K562 (cell line): ENCODE data around the gene EML2. TPM values are rescaled to one million over a fixed set of nuclear protein-coding genes. Genes with fewer than 3 reads are reported as not detected.
A peak's percentile ranks its signal among the peaks of the same experiment; 100 is the strongest.

Experiments used
- ATAC-seq: fragments of 200-7000 bp; cut with Tn5 transposase; 3 replicates; pipeline ENCODE4 v1.9.1; 2020; ENCODE audit warnings: moderate library complexity
- BruUV-seq: library from RNA; stranded (reverse); fragments of 400-500 nt; replicated peaks from 2 replicates; lab custom pipeline; 2021; lab: Mats Ljungman, UMichigan
- CTCF ChIA-PET: fragments of 300-600 bp; formaldehyde crosslinking; extraction: SDS; loops from one replicate; lab custom pipeline; 2021; ENCODE audit warnings: low intra/inter-chr PET ratio; lab: Yijun Ruan, JAX
- POLR2A ChIA-PET: fragments of 300-600, 350-650 bp; sonication (Branson Sonifier 250); formaldehyde crosslinking; extraction: SDS; loops from one replicate; lab custom pipeline; 2021; ENCODE audit warnings: antibody characterized with exemption, inconsistent platforms; lab: Yijun Ruan, JAX
- DNase-seq, 4 experiments: peaks; one replicate each; pipeline versions ENCODE4 v3.0.0 to v3.0.0-alpha.2; 2011 to 2018; ENCODE audit warnings: low spot score in 3 of 4, mixed read lengths in 3 of 4; ENCODE audit errors: extremely low read depth in 1 of 4
- FAIRE-seq: peaks from 2 replicates; lab custom pipeline; 2011; peaks lifted over from hg19 to GRCh38; lab: Jason Lieb, UNC
- H2AFZ ChIP-seq: 2 replicates; pipeline ENCODE4 v1.6.0; 2011; ENCODE audit warnings: low read depth, low read length, control low read depth, inconsistent platforms
- H3K27ac ChIP-seq: fragments of 200-600 bp; 3 replicates; pipeline ENCODE4 v1.8.0; 2011; ENCODE audit warnings: low read depth, mild to moderate bottlenecking, control low read depth, inconsistent platforms, low read length, moderate library complexity, mixed read lengths; ENCODE audit errors: extremely low read depth
- H3K27me3 ChIP-seq, 2 experiments: fragments of 300-600 bp in 1 of 2; 2 replicates in 1 of 2; 3 replicates in 1 of 2; pipeline versions ENCODE4 v1.6.0 to v1.8.0; 2011; ENCODE audit warnings: inconsistent platforms in 2 of 2, low read length in 2 of 2, mild to moderate bottlenecking in 1 of 2, mixed read lengths in 1 of 2, moderate library complexity in 1 of 2; ENCODE audit not compliant: control insufficient read depth in 2 of 2, insufficient read depth in 2 of 2
- H3K36me3 ChIP-seq: fragments of 300-600 bp; 3 replicates; pipeline ENCODE4 v1.8.0; 2011; ENCODE audit warnings: mild to moderate bottlenecking, low read length, inconsistent platforms; ENCODE audit not compliant: control insufficient read depth, insufficient read depth
- H3K4me1 ChIP-seq, 2 experiments: fragments of 200-600 bp in 1 of 2; replicated peaks in 1 of 2; 2 replicates in 1 of 2; 3 replicates in 1 of 2; pipeline versions ENCODE4 v1.5.1 to v1.8.0; 2011; ENCODE audit warnings: inconsistent platforms in 2 of 2, low read length in 2 of 2, mild to moderate bottlenecking in 1 of 2, mixed read lengths in 1 of 2, moderate library complexity in 1 of 2; ENCODE audit not compliant: control insufficient read depth in 2 of 2, insufficient read depth in 2 of 2
- H3K4me2 ChIP-seq: 2 replicates; pipeline ENCODE4 v1.6.1; 2011; ENCODE audit warnings: low read length, control low read depth, inconsistent platforms, mixed read lengths; ENCODE audit not compliant: insufficient read depth
- H3K4me3 ChIP-seq: fragments of 200-600 bp; sonication (generic), shearing (Covaris generic); 2 replicates; pipeline ENCODE4 v1.5.1; 2016; ENCODE audit warnings: control low read depth, inconsistent platforms
- H3K79me2 ChIP-seq: fragments of 200-600 bp; 3 replicates; pipeline ENCODE4 v1.8.0; 2011; ENCODE audit warnings: low read length, inconsistent platforms; ENCODE audit not compliant: control insufficient read depth, insufficient read depth
- H3K9ac ChIP-seq, 2 experiments: 2 replicates each; pipeline versions ENCODE4 v1.6.0 to v1.6.1; 2011; ENCODE audit warnings: low read depth in 2 of 2, low read length in 2 of 2, control low read depth in 1 of 2, inconsistent platforms in 1 of 2, mild to moderate bottlenecking in 1 of 2, mixed read lengths in 1 of 2; ENCODE audit not compliant: insufficient read depth in 1 of 2
- H3K9me1 ChIP-seq: one replicate; pipeline ENCODE4 v1.6.0; 2011; ENCODE audit warnings: inconsistent platforms, mild to moderate bottlenecking, low read length, moderate library complexity; ENCODE audit not compliant: control insufficient read depth, insufficient read depth
- H3K9me3 ChIP-seq: replicated peaks from 2 replicates; pipeline ENCODE4 v1.5.1; 2011; ENCODE audit warnings: low read depth, low read length, inconsistent platforms; ENCODE audit not compliant: control insufficient read depth, insufficient read depth
- H4K20me1 ChIP-seq: replicated peaks from 2 replicates; pipeline ENCODE4 v1.6.1; 2011; ENCODE audit warnings: low read length, inconsistent platforms, mixed read lengths; ENCODE audit not compliant: control insufficient read depth, insufficient read depth
- CHD4 ChIP-seq: fragments of 200-600 bp; sonication (generic); IDR thresholded peaks from 3 replicates; pipeline ENCODE4 v1.6.1; 2012; ENCODE audit warnings: low read depth, mild to moderate bottlenecking, mixed read lengths, low read length, inconsistent platforms; ENCODE audit not compliant: insufficient read depth, insufficient replicate concordance, poor library complexity, severe bottlenecking
- NRF1 ChIP-seq, 2 experiments: fragments of 450-650 bp; IDR thresholded peaks in 1 of 2; conservative IDR thresholded peaks in 1 of 2; 2 replicates each; pipeline ENCODE4 v1.6.1; 2014; ENCODE audit warnings: mild to moderate bottlenecking in 2 of 2
- PATZ1 ChIP-seq: fragments of 250-450 bp; sonication (Bioruptor Pico); IDR thresholded peaks from 2 replicates; pipeline ENCODE4 v1.5.0; 2020; ENCODE audit warnings: mild to moderate bottlenecking, borderline replicate concordance
- PHF20 ChIP-seq: fragments of 450-650 bp; IDR thresholded peaks from 2 replicates; pipeline ENCODE4 v1.6.1; 2018; ENCODE audit not compliant: partially characterized antibody
- POLR2H ChIP-seq: IDR thresholded peaks from 2 replicates; pipeline ENCODE4 v1.6.1; 2016; ENCODE audit warnings: missing genetic modification characterization, low read depth, mild to moderate bottlenecking, control low read depth, missing compliant biosample characterization, moderate library complexity
- PYGO2 ChIP-seq: fragments of 450-650 bp; IDR thresholded peaks from 2 replicates; pipeline ENCODE4 v1.6.1; 2016; ENCODE audit warnings: mild to moderate bottlenecking, missing genetic modification characterization, moderate library complexity, missing compliant biosample characterization
- SETDB1 ChIP-seq: IDR thresholded peaks from one replicate; pipeline ENCODE4 v1.6.1; 2012; ENCODE audit warnings: low read length, control low read depth, inconsistent platforms
- TEAD1 ChIP-seq, 2 experiments: fragments of 450-650 bp in 1 of 2; sonication (generic) in 1 of 2; formaldehyde crosslinking; IDR thresholded peaks; 2 replicates each; pipeline versions ENCODE4 v1.4.0 to v1.8.0; 2020 to 2022; ENCODE audit warnings: mild to moderate bottlenecking in 2 of 2, missing genetic modification reagents in 1 of 2
- U2AF2 ChIP-seq: fragments of 200-400 bp; formaldehyde crosslinking; optimal IDR thresholded peaks from 2 replicates; pipeline ENCODE3; 2017; ENCODE audit warnings: low read depth, mild to moderate bottlenecking, low read length
- ZBTB7A ChIP-seq: IDR thresholded peaks from 2 replicates; pipeline ENCODE4 v1.6.1; 2011; ENCODE audit warnings: low read depth, mild to moderate bottlenecking, low read length, moderate library complexity, borderline replicate concordance; ENCODE audit not compliant: control insufficient read depth
- ZNF134 ChIP-seq: fragments of 250-450 bp; sonication (Bioruptor Pico); conservative IDR thresholded peaks from 2 replicates; pipeline ENCODE4 v1.4.0; 2020
- ZNF398 ChIP-seq: fragments of 250-450 bp; sonication (Bioruptor Pico); IDR thresholded peaks from 2 replicates; pipeline ENCODE4 v1.8.0; 2021; ENCODE audit warnings: moderate library complexity, mild to moderate bottlenecking, inconsistent platforms
- WGBS: fragments of 100-300 bp; shearing (Covaris generic); methylation state at CpG from one replicate; pipeline ENCODE4 v1.1.6; 2016; ENCODE audit warnings: low coverage, mixed read lengths; ENCODE audit not compliant: insufficient coverage; ENCODE audit errors: missing lambda C conversion rate; 5-methylcytosine and 5-hydroxymethylcytosine counted together
- in situ Hi-C: fragments of 300-500 bp; cut with MboI; formaldehyde crosslinking; loops from 4 replicates; pipeline ENCODE4 v1.15.0; 2018; ENCODE audit warnings: inconsistent platforms, mixed read lengths
- intact Hi-C: fragments of 100-400 bp; cut with micrococcal nuclease; formaldehyde crosslinking; loops from 2 replicates; pipeline ENCODE4 v1.14.2; 2022
- polyA plus RNA-seq, 8 experiments: library from polyadenylated mRNA; depleted of rRNA in 4 of 8; stranded (reverse) in 5 of 8; unstranded in 3 of 8; fragments of >200 nt; fragmentation: Nextera tagmentation in 2 of 8; fragmentation: Illumina TruSeq in 1 of 8; extraction: Ambion mirVana in 2 of 8; extraction: Trizol in 1 of 8; gene quantifications; 2 replicates each; pipeline versions ENCODE4 v1.2.1 to v1.2.3, GENCODE V29; 2011 to 2014; ENCODE audit warnings: inconsistent platforms in 1 of 8, missing spikeins in 1 of 8
- total RNA-seq, 7 experiments: library from RNA; depleted of rRNA in 6 of 7; stranded (reverse); fragments of >200 nt in 6 of 7; fragmentation: Illumina TruSeq in 2 of 7; extraction: Trizol in 2 of 7; gene quantifications; 2 replicates each; pipeline versions ENCODE4 v1.2.1 to v1.2.3, GENCODE V29; 2011 to 2021; ENCODE audit warnings: low replicate concordance in 1 of 7

EML2 gene
- total and polyA plus RNA-seq, 9 of the 15 experiments (the other 6 are each of a cell fraction or from before 2014, with no cell fraction given), result 2.6 to 69.6 (median 24.8) TPM

- no peak; a peak in 1 of 4 replicates for TF ChIP-seq NRF1 (conservative IDR thresholded peaks at IDR 0.05 in 1 of 2, IDR thresholded peaks at IDR 0.05 in 1 of 2)
- TF ChIP-seq CHD4, result no peak
- TF ChIP-seq SETDB1, result no peak
- no peak for TF ChIP-seq POLR2H (tag)
- TF ChIP-seq, all 486 proteins: peak for 7
Observed at GRCh38 chr19:45577111-45577905, 61.9 kb downstream of the EML2 start (continued).

- ATAC-seq (no peak), DNase-seq (no peak), FAIRE-seq (no peak)
- POLR2A ChIA-PET, result interaction anchor here (0.7 to 1.7 kb wide), 5 partner anchors 9 to 98 kb away, joined by 3 to 5 read pairs (median 4); no protein-coding TSS in a partner anchor
- intact Hi-C loops, result no loop called here
- Histone ChIP-seq H3K9ac (0 out of 4 replicates have a peak overlapping the region, but pooled peaks of 1 of the 2 experiments have one; percentile 71), H4K20me1 (no peaks in the 10 kb centered on the region; the same call in 1 of the 2 replicates), H3K9me1 (no peaks in the 10 kb centered on the region), H3K27me3 (no peaks in the 10 kb centered on the region), H3K79me2 (peaks cover 55% of the 10 kb centered on the region), H3K36me3 (peaks cover 15% of the 10 kb centered on the region; the same call in 2 of the 3 replicates), H3K4me2 (no peak overlapping the region), H3K4me3 (no peak overlapping the region), H3K9me3 (no peaks in the 10 kb centered on the region), H3K27ac (0 out of 3 replicates have a peak overlapping the region, but pooled peaks have one; percentile 57), H2AFZ (no peak overlapping the region), H3K4me1 (peaks cover 16 to 18% of the 10 kb centered on the region in 2 experiments; a peak in 4 of 5 replicates)
- in situ Hi-C loops, result no loop called here
- 49% methylated on average over 3 of the region's 3 CpGs for WGBS
- CTCF ChIA-PET, result interaction anchor here (0.6 kb wide), 1 partner anchor 579 kb away, joined by 4 read pairs; no protein-coding TSS in a partner anchor
- BruUV-seq, result no TSS peak
- TF ChIP-seq TEAD1 (CRISPR knock-in tag; IDR thresholded peaks at IDR 0.05) (no peak), ZNF398 (CRISPR knock-in tag) (no peak), PYGO2 (no peak), PATZ1 (CRISPR knock-in tag) (no peak), ZBTB7A (no peak), ZNF134 (CRISPR knock-in tag) (no peak), PHF20 (no peak), U2AF2 (no peak)
Observed at GRCh38 chr19:45576682-45577081, 62.5 kb downstream of the EML2 start.
